A549 (cell line): ENCODE measurements around the gene PLEKHA8. TPM values are rescaled to one million over a fixed set of nuclear protein-coding genes. Genes with fewer than 3 reads are reported as not detected.

Source experiments
- ATAC-seq, 2 experiments: fragments of 200-7000 bp in 1 of 2; fragments of >200 bp in 1 of 2; cut with Nextera tagmentation in 1 of 2; cut with Tn5 transposase in 1 of 2; 3 replicates each; pipeline versions ENCODE4 v1.8.0 to v1.9.1; 2018 to 2020; ENCODE audit warnings: mild to moderate bottlenecking in 1 of 2, moderate library complexity in 1 of 2
- CTCF ChIA-PET: fragments of 300-600 bp; sonication (Branson Sonifier 250); formaldehyde crosslinking; extraction: SDS; loops from one replicate; lab custom pipeline; 2021; ENCODE audit warnings: antibody characterized with exemption, inconsistent platforms; lab: Yijun Ruan, JAX
- POLR2A ChIA-PET: fragments of 350-600 bp; formaldehyde crosslinking; extraction: SDS; loops from one replicate; lab custom pipeline; 2021; ENCODE audit warnings: antibody characterized with exemption, inconsistent platforms; lab: Yijun Ruan, JAX
- DNase-seq, 2 experiments: peaks; one replicate each; pipeline versions ENCODE4 v3.0.0 to v3.0.0-alpha.2; 2011 to 2016; ENCODE audit warnings: low read depth in 1 of 2, low spot score in 1 of 2
- FAIRE-seq: peaks from 2 replicates; lab custom pipeline; 2011; peaks lifted over from hg19 to GRCh38; lab: Jason Lieb, UNC
- H3K27ac ChIP-seq, 2 experiments: fragments of >200 bp; sonication (Bioruptor Twin); formaldehyde crosslinking; 3 replicates each; pipeline ENCODE4 v1.5.1; 2016 to 2017
- H3K4me1 ChIP-seq: fragments of >200 bp; sonication (Bioruptor Twin); formaldehyde crosslinking; 3 replicates; pipeline ENCODE4 v1.6.1; 2016
- H3K4me2 ChIP-seq: fragments of >200 bp; sonication (Bioruptor Twin); formaldehyde crosslinking; 3 replicates; pipeline ENCODE4 v1.6.1; 2016
- H3K4me3 ChIP-seq: fragments of >200 bp; sonication (Bioruptor Twin); formaldehyde crosslinking; 3 replicates; pipeline ENCODE4 v1.5.1; 2016
- H3K9me3 ChIP-seq: fragments of >200 bp; sonication (Bioruptor Twin); formaldehyde crosslinking; 3 replicates; pipeline ENCODE4 v1.6.1; 2016
- BHLHE40 ChIP-seq: IDR thresholded peaks from 2 replicates; pipeline ENCODE4 v1.6.1; 2012; ENCODE audit warnings: low read depth, low read length, inconsistent platforms
- CBX8 ChIP-seq: fragments of 200-600 bp; sonication (generic); IDR thresholded peaks from 2 replicates; pipeline ENCODE4 v1.6.1; 2016
- CEBPB ChIP-seq, 2 experiments: fragments of >200 bp in 1 of 2; sonication (Bioruptor Twin) in 1 of 2; formaldehyde crosslinking in 1 of 2; IDR thresholded peaks; 2 replicates each; pipeline ENCODE4 v1.6.1; 2012 to 2016
- EHF ChIP-seq: fragments of 250-450 bp; sonication (Bioruptor Pico); IDR thresholded peaks from 2 replicates; pipeline ENCODE4 v1.5.0; 2020; ENCODE audit warnings: mild to moderate bottlenecking
- EP300 ChIP-seq, 2 experiments: fragments of >200 bp; sonication (Bioruptor Twin); formaldehyde crosslinking; IDR thresholded peaks; 2 replicates in 1 of 2; 3 replicates in 1 of 2; pipeline ENCODE4 v1.6.1; 2016 to 2017
- ESRRA ChIP-seq: fragments of 150-350 bp; IDR thresholded peaks from 2 replicates; pipeline ENCODE4 v1.6.1; 2014; ENCODE audit warnings: mild to moderate bottlenecking, low read length, borderline replicate concordance
- FOSL2 ChIP-seq, 2 experiments: fragments of 450-650 bp in 1 of 2; fragments of >200 bp in 1 of 2; sonication (Bioruptor Twin) in 1 of 2; formaldehyde crosslinking; IDR thresholded peaks; 2 replicates each; pipeline versions ENCODE4 v1.5.0 to v1.6.1; 2016 to 2020; ENCODE audit warnings: mild to moderate bottlenecking in 1 of 2, moderate library complexity in 1 of 2
- GATA3 ChIP-seq: IDR thresholded peaks from 2 replicates; pipeline ENCODE4 v1.6.1; 2012; ENCODE audit warnings: borderline replicate concordance
- HDAC2 ChIP-seq: fragments of 200-600 bp; sonication (generic); IDR thresholded peaks from 2 replicates; pipeline ENCODE4 v1.6.1; 2016
- HOXA7 ChIP-seq: fragments of 250-450 bp; sonication (Bioruptor Pico); IDR thresholded peaks from 2 replicates; pipeline ENCODE4 v1.5.0; 2020; ENCODE audit warnings: mild to moderate bottlenecking, moderate library complexity
- HOXB13 ChIP-seq: fragments of 250-450 bp; sonication (Bioruptor Pico); IDR thresholded peaks from 2 replicates; pipeline ENCODE4 v1.5.0; 2020; ENCODE audit warnings: low read depth, mild to moderate bottlenecking, moderate library complexity
- HOXB5 ChIP-seq: fragments of 250-450 bp; sonication (Bioruptor Pico); IDR thresholded peaks from 2 replicates; pipeline ENCODE4 v1.5.0; 2020; ENCODE audit warnings: mild to moderate bottlenecking, moderate library complexity
- JUN ChIP-seq, 2 experiments: fragments of >200 bp; sonication (Bioruptor Twin); formaldehyde crosslinking; IDR thresholded peaks; 2 replicates in 1 of 2; 3 replicates in 1 of 2; pipeline ENCODE4 v1.6.1; 2016 to 2017
- JUNB ChIP-seq: fragments of >200 bp; sonication (Bioruptor Twin); formaldehyde crosslinking; IDR thresholded peaks from 2 replicates; pipeline ENCODE4 v1.6.1; 2016
- MAZ ChIP-seq: fragments of 150-350 bp; IDR thresholded peaks from 2 replicates; pipeline ENCODE4 v1.6.1; 2014; ENCODE audit warnings: antibody characterized with exemption, low read depth, low read length, borderline replicate concordance
- MYC ChIP-seq: IDR thresholded peaks from 2 replicates; pipeline ENCODE4 v1.6.1; 2012; ENCODE audit warnings: mild to moderate bottlenecking, inconsistent platforms, low read length, improper control_type of control experiment, borderline replicate concordance
- NFE2L2 ChIP-seq: fragments of 150-350 bp; conservative IDR thresholded peaks from 2 replicates; pipeline ENCODE4 v1.6.1; 2014; ENCODE audit warnings: low read length
- NPAS2 ChIP-seq: fragments of 250-450 bp; sonication (Bioruptor Pico); IDR thresholded peaks from 2 replicates; pipeline ENCODE4 v1.8.0; 2022; ENCODE audit warnings: mild to moderate bottlenecking, moderate library complexity, borderline replicate concordance
- PHF8 ChIP-seq: fragments of 200-600 bp; sonication (generic); IDR thresholded peaks from 2 replicates; pipeline ENCODE4 v1.6.1; 2016; ENCODE audit warnings: low read depth, mild to moderate bottlenecking, antibody characterized with exemption, moderate library complexity, borderline replicate concordance
- POLR2A ChIP-seq: IDR thresholded peaks from 2 replicates; pipeline ENCODE4 v1.6.1; 2012; ENCODE audit warnings: mild to moderate bottlenecking, low read length
- RARB ChIP-seq: fragments of 250-450 bp; sonication (Bioruptor Pico); IDR thresholded peaks from 2 replicates; pipeline ENCODE4 v1.8.0; 2021; ENCODE audit warnings: mild to moderate bottlenecking, moderate library complexity
- RFX5 ChIP-seq: fragments of 450-650 bp; IDR thresholded peaks from 2 replicates; pipeline ENCODE4 v1.7.1; 2014; ENCODE audit warnings: antibody characterized with exemption, mild to moderate bottlenecking, moderate library complexity
- RNF2 ChIP-seq: fragments of 200-600 bp; sonication (generic); IDR thresholded peaks from 2 replicates; pipeline ENCODE4 v1.6.1; 2016; ENCODE audit warnings: low read depth, mild to moderate bottlenecking, antibody characterized with exemption, moderate library complexity, borderline replicate concordance
- SMC3 ChIP-seq: fragments of >200 bp; sonication (Bioruptor Twin); formaldehyde crosslinking; IDR thresholded peaks from 3 replicates; pipeline ENCODE4 v1.6.1; 2018; ENCODE audit warnings: inconsistent platforms
- SREBF2 ChIP-seq: fragments of 450-650 bp; IDR thresholded peaks from 2 replicates; pipeline ENCODE4 v1.6.1; 2014; ENCODE audit warnings: mild to moderate bottlenecking, moderate library complexity
- ZC3H11A ChIP-seq: fragments of 450-650 bp; IDR thresholded peaks from 2 replicates; pipeline ENCODE4 v1.6.1; 2014; ENCODE audit warnings: antibody characterized with exemption, mild to moderate bottlenecking
- ZFP36 ChIP-seq: fragments of 450-650 bp; IDR thresholded peaks from 2 replicates; pipeline ENCODE4 v1.6.1; 2014; ENCODE audit warnings: borderline replicate concordance; ENCODE audit not compliant: partially characterized antibody
- WGBS: methylation state at CpG from one replicate; pipeline ENCODE4 v1.1.6; 2017; ENCODE audit errors: missing lambda C conversion rate; 5-methylcytosine and 5-hydroxymethylcytosine counted together
- polyA plus RNA-seq, 4 experiments: library from polyadenylated mRNA; depleted of rRNA in 3 of 4; stranded (reverse); fragments of >200 nt; fragmentation: RNase III in 1 of 4; extraction: RNeasy Plus Mini Kit Qiagen cat#74134 plus additional on column Dnase treatment in 1 of 4; gene quantifications; 2 replicates in 3 of 4; 3 replicates in 1 of 4; pipeline ENCODE4 v1.2.3, GENCODE V29; 2011 to 2017
- TF ChIP-seq, protein P1 (sequence below): IDR thresholded peaks from 2 replicates; pipeline ENCODE4 v1.6.1; 2012
- TF ChIP-seq, protein P2 (sequence below): IDR thresholded peaks from 2 replicates; pipeline ENCODE4 v1.6.1; 2012

The PLEKHA8 gene
- polyA plus RNA-seq, 2 of the 4 experiments (the other 2 are of a cell fraction): 5.9 to 10.9 TPM

DNA sequence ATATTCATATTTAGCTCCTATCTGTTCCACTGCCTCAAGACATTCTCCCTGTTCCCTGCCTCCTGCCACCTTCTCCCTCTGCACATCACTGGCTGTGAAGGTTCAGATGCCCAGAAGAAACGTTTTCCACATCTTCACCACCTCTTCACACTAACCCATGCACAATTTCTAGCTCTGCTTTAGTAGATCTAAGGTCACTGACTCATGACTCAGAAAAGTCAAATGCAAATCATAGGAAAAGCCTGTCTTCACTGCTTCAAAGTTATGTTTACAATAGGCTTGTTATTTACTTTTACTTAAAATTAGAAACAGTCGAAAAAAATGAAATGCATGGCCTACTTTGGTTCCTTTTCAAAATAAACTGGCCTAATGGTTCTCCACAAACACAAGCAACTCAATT lies 41.1 kb upstream of the PLEKHA8 start:
- CTCF ChIA-PET: interaction anchor here (0.6 to 1.7 kb wide), 4 partner anchors 28 to 797 kb away, joined by 3 to 6 read pairs (median 3); no protein-coding TSS in a partner anchor
- WGBS: 5% methylated on average over 2 of the region's 2 CpGs
- H3K4me3 ChIP-seq: 0 out of 3 replicates have a peak overlapping the region, but pooled peaks have one; percentile 92
- POLR2A ChIA-PET: no interaction called here
- DNase-seq (peak; percentile 25 to 27), FAIRE-seq (no peak), ATAC-seq (no peak)
- H3K27ac ChIP-seq: peak overlapping the region; percentile 92 to 97
- TF ChIP-seq FOSL2 (IDR thresholded peaks at IDR 0.05) (no peak), FOSL2 (CRISPR knock-in tag; IDR thresholded peaks at IDR 0.05) (peak; percentile 20; the same call in 1 of the 2 replicates), RFX5 (no peak)
- H3K4me2 ChIP-seq: peak overlapping the region; percentile 94
- H3K4me1 ChIP-seq: peaks cover 14% of the 10 kb centered on the region
- no peaks in the 10 kb centered on the region for H3K9me3 ChIP-seq

DNA sequence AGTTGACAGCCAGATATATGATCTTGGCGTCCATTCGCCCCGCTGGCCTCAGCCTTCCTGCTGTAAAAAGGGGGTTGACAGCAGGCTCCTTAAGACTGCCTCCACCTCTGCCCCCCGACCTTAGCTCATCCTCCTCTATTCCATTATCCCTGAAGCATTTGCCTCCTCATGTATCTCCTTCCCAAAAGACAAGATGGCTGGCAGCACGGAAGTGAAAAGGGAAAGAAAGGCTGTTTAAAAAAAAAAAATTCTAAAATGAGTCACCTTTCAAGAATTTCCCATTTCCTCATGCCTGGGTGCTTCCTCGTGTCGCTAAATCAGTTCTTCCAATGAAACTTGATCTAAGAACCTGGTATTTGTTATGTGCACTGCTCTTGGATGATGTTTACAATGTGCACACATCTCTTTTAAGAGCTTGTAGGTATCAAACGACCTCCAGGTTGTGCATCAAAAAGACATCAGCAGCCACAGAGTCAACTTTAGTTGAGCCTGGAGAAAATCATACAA lies 40.3 kb upstream of the PLEKHA8 start:
- Histone ChIP-seq H3K4me1 (peaks cover 14% of the 10 kb centered on the region), H3K4me3 (peak overlapping the region; percentile 92), H3K4me2 (peak overlapping the region; percentile 94), H3K9me3 (peaks cover 5% of the 10 kb centered on the region; the same call in 2 of the 3 replicates), H3K27ac (peak overlapping the region; percentile 92 to 97)
- no peak for FAIRE-seq
- DNase-seq: peak; percentile 69 to 91
- ChIA-PET POLR2A (interaction anchor here (1.0 kb wide), 1 partner anchor 39 kb away, joined by 8 read pairs; the partner anchor contains the start of gene FKBP14), CTCF (interaction anchor here (0.7 to 1.7 kb wide), 3 partner anchors 23 to 798 kb away, joined by 3 to 6 read pairs (median 3); no protein-coding TSS in a partner anchor)
- WGBS: 8% methylated on average over 8 of the region's 8 CpGs
- TF ChIP-seq POLR2A (no peak), BHLHE40 (no peak), EP300 (IDR thresholded peaks at IDR 0.05) (no peak), HOXA7 (CRISPR knock-in tag) (no peak), HDAC2 (0 out of 2 replicates have a peak, but pooled peaks have one; percentile 1), EHF (CRISPR knock-in tag) (no peak; the same call in 1 of the 2 replicates), SMC3 (no peak), NPAS2 (CRISPR knock-in tag) (no peak), FOSL2 (IDR thresholded peaks at IDR 0.05) (peak; percentile 89), FOSL2 (CRISPR knock-in tag; IDR thresholded peaks at IDR 0.05) (peak; percentile 97), JUN (IDR thresholded peaks at IDR 0.05) (no peak), ZFP36 (no peak), GATA3 (peak; percentile 33; the same call in 1 of the 2 replicates), NFE2L2 (no peak), PHF8 (no peak), MAZ (no peak), ZC3H11A (no peak), RARB (CRISPR knock-in tag) (no peak), SREBF2 (no peak), CEBPB (IDR thresholded peaks at IDR 0.05) (peak in 1 of 2 experiments; percentile 74; a peak in 2 of 4 replicates), HOXB5 (no peak), HOXB13 (CRISPR knock-in tag) (0 out of 2 replicates have a peak, but pooled peaks have one; percentile 53), ESRRA (no peak), RNF2 (no peak), MYC (peak; percentile 72; the same call in 1 of the 2 replicates), JUNB (peak; percentile 59; the same call in 1 of the 2 replicates), CBX8 (no peak)
- TF ChIP-seq, protein P1, sequence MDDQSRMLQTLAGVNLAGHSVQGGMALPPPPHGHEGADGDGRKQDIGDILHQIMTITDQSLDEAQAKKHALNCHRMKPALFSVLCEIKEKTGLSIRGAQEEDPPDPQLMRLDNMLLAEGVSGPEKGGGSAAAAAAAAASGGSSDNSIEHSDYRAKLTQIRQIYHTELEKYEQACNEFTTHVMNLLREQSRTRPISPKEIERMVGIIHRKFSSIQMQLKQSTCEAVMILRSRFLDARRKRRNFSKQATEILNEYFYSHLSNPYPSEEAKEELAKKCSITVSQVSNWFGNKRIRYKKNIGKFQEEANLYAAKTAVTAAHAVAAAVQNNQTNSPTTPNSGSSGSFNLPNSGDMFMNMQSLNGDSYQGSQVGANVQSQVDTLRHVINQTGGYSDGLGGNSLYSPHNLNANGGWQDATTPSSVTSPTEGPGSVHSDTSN: no peak
- TF ChIP-seq, protein P2, sequence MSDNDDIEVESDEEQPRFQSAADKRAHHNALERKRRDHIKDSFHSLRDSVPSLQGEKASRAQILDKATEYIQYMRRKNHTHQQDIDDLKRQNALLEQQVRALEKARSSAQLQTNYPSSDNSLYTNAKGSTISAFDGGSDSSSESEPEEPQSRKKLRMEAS: peak; percentile 68
- peak; percentile 39 to 72 for ATAC-seq
